ENCODE measurements around the gene SMAD7.

The SMAD7 gene

GRCh38 chr18:48896875-48897511 is 53.8 kb downstream of the SMAD7 start:
- DNase-seq, result no peak

- DNase-seq, result no peak
These were observed 54.4 kb downstream of the SMAD7 start for GRCh38 chr18:48896326-48896874.

GRCh38 chr18:48894799-48895346 is 55.9 kb downstream of the SMAD7 start:
- DNase-seq, result no peak

GRCh38 chr18:48893608-48894600 is 56.9 kb downstream of the SMAD7 start:
- no peak for DNase-seq

- no peak for DNase-seq
These were observed 57.6 kb downstream of the SMAD7 start for GRCh38 chr18:48893061-48893607.

- DNase-seq, result no peak
These were observed 58.5 kb downstream of the SMAD7 start for GRCh38 chr18:48892146-48892855.

GRCh38 chr18:48891721-48892120 is 59.0 kb downstream of the SMAD7 start:
- DNase-seq, result no peak

GRCh38 chr18:48889981-48890762 is 60.6 kb downstream of the SMAD7 start:
- no peak for DNase-seq

GRCh38 chr18:48889115-48889941 is 61.4 kb downstream of the SMAD7 start:
- peak; percentile 67 for DNase-seq

GRCh38 chr18:48888773-48889080 is 62.0 kb downstream of the SMAD7 start:
- DNase-seq, result no peak

- no peak for DNase-seq
These were observed 62.6 kb downstream of the SMAD7 start for GRCh38 chr18:48887905-48888772.

GRCh38 chr18:48887294-48887904 is 63.4 kb downstream of the SMAD7 start:
- peak; percentile 29 for DNase-seq

GRCh38 chr18:48886520-48887293 is 64.1 kb downstream of the SMAD7 start:
- no peak for DNase-seq

- DNase-seq, result peak; percentile 4
These were observed 64.8 kb downstream of the SMAD7 start for GRCh38 chr18:48885924-48886400.

GRCh38 chr18:48885266-48885923 is 65.4 kb downstream of the SMAD7 start:
- DNase-seq, result peak; percentile 23

- DNase-seq, result no peak
These were observed 66.0 kb downstream of the SMAD7 start for GRCh38 chr18:48884771-48885170.

- no peak for DNase-seq
These were observed 66.5 kb downstream of the SMAD7 start for GRCh38 chr18:48884306-48884705.
